HepG2 (cell line): ENCODE data around the gene DNMT3B. TPM values are rescaled to one million over a fixed set of nuclear protein-coding genes. Genes with fewer than 3 reads are reported as not detected.

Experiments
- AGO2 ChIP-seq: fragments of 200-400 bp; formaldehyde crosslinking; optimal IDR thresholded peaks from 2 replicates; pipeline ENCODE3; 2017; ENCODE audit warnings: mild to moderate bottlenecking, low read depth, low read length, moderate library complexity
- EP300 ChIP-seq, 3 experiments: sonication (generic) in 1 of 3; formaldehyde crosslinking in 1 of 3; IDR thresholded peaks; 2 replicates each; pipeline versions ENCODE4 v1.5.1 to v1.6.1; 2011 to 2020; ENCODE audit warnings: low read depth in 2 of 3, low read length in 2 of 3, borderline replicate concordance in 1 of 3, improper control_type of control experiment in 1 of 3, mild to moderate bottlenecking in 1 of 3, missing genetic modification reagents in 1 of 3, moderate library complexity in 1 of 3
- HNRNPUL1 ChIP-seq: fragments of 200-400 bp; formaldehyde crosslinking; IDR thresholded peaks from 2 replicates; pipeline ENCODE4 v1.6.1; 2017; ENCODE audit warnings: low read depth, mild to moderate bottlenecking, low read length, moderate library complexity
- KDM3A ChIP-seq: IDR thresholded peaks from 2 replicates; pipeline ENCODE4 v1.6.1; 2018; ENCODE audit warnings: low read depth, missing compliant biosample characterization
- KDM5A ChIP-seq: fragments of 200-600 bp; sonication (generic); IDR thresholded peaks from 2 replicates; pipeline ENCODE4 v1.7.0; 2018; ENCODE audit warnings: antibody characterized with exemption, mild to moderate bottlenecking, low read length, borderline replicate concordance
- KLF13 ChIP-seq: sonication (generic); formaldehyde crosslinking; IDR thresholded peaks from 2 replicates; pipeline ENCODE4 v1.4.0; 2020; ENCODE audit warnings: mild to moderate bottlenecking, missing genetic modification reagents
- LCORL ChIP-seq, 2 experiments: fragments of 450-650 bp in 1 of 2; sonication (generic) in 1 of 2; formaldehyde crosslinking in 1 of 2; IDR thresholded peaks; 2 replicates each; pipeline versions ENCODE4 v1.5.0 to v1.6.1; 2017 to 2020; ENCODE audit warnings: antibody characterized with exemption in 1 of 2, missing genetic modification reagents in 1 of 2
- MAFF ChIP-seq: IDR thresholded peaks from 2 replicates; pipeline ENCODE4 v1.6.1; 2011; ENCODE audit warnings: low read depth, low read length, improper control_type of control experiment
- MED8 ChIP-seq: sonication (generic); formaldehyde crosslinking; IDR thresholded peaks from 2 replicates; pipeline ENCODE4 v1.8.1; 2023; ENCODE audit warnings: mild to moderate bottlenecking, missing genetic modification reagents; ENCODE audit not compliant: insufficient replicate concordance
- RELA ChIP-seq: sonication (generic); formaldehyde crosslinking; IDR thresholded peaks from 2 replicates; pipeline ENCODE4 v1.4.0; 2020; ENCODE audit warnings: missing genetic modification reagents
- SMC3 ChIP-seq: IDR thresholded peaks from 2 replicates; pipeline ENCODE4 v1.6.1; 2011; ENCODE audit warnings: low read length, improper control_type of control experiment
- TBX2 ChIP-seq: sonication (generic); formaldehyde crosslinking; IDR thresholded peaks from 2 replicates; pipeline ENCODE4 v1.5.0; 2020; ENCODE audit warnings: missing genetic modification reagents, mild to moderate bottlenecking, borderline replicate concordance
- TOPORS ChIP-seq: sonication (generic); formaldehyde crosslinking; IDR thresholded peaks from 2 replicates; pipeline ENCODE4 v1.8.0; 2023; ENCODE audit warnings: mild to moderate bottlenecking, missing genetic modification reagents
- ZNF121 ChIP-seq: sonication (generic); formaldehyde crosslinking; IDR thresholded peaks from 2 replicates; pipeline ENCODE4 v1.5.0; 2020; ENCODE audit warnings: mild to moderate bottlenecking, missing genetic modification reagents
- ZNF335 ChIP-seq: sonication (generic); formaldehyde crosslinking; IDR thresholded peaks from 2 replicates; pipeline ENCODE4 v1.4.0; 2020; ENCODE audit warnings: missing genetic modification reagents
- ZNF382 ChIP-seq: sonication (generic); formaldehyde crosslinking; IDR thresholded peaks from 2 replicates; pipeline ENCODE4 v1.5.0; 2020; ENCODE audit warnings: missing genetic modification reagents, mild to moderate bottlenecking, borderline replicate concordance
- ZNF761 ChIP-seq: sonication (generic); formaldehyde crosslinking; conservative IDR thresholded peaks from 2 replicates; pipeline ENCODE4 v1.4.0; 2020; ENCODE audit warnings: mild to moderate bottlenecking, missing genetic modification reagents
- polyA plus RNA-seq, 8 experiments: library from polyadenylated mRNA; depleted of rRNA in 3 of 8; stranded (reverse) in 7 of 8; unstranded in 1 of 8; fragments of >200 nt; fragmentation: Illumina TruSeq in 4 of 8; extraction: Trizol in 4 of 8; gene quantifications; 2 replicates each; pipeline versions ENCODE4 v1.2.1 to v1.2.3, GENCODE V29; 2011 to 2016; ENCODE audit warnings: low read depth in 4 of 8, missing spikeins in 1 of 8, mixed read lengths in 1 of 8; ENCODE audit not compliant: insufficient read depth in 1 of 8
- total RNA-seq, 5 experiments: library from RNA; depleted of rRNA; stranded (reverse); fragments of >200 nt; fragmentation: Illumina TruSeq; extraction: Trizol; gene quantifications; 2 replicates each; pipeline ENCODE4 v1.2.3, GENCODE V29; 2016; ENCODE audit warnings: low read depth in 1 of 5
- TF ChIP-seq, protein P1 (sequence below): sonication (generic); formaldehyde crosslinking; IDR thresholded peaks from 2 replicates; pipeline ENCODE4 v1.4.0; 2020; ENCODE audit warnings: missing genetic modification reagents
- TF ChIP-seq, protein P2 (sequence below): sonication (generic); formaldehyde crosslinking; IDR thresholded peaks from 2 replicates; pipeline ENCODE4 v1.5.1; 2020; ENCODE audit warnings: missing genetic modification reagents, mild to moderate bottlenecking, borderline replicate concordance
- TF ChIP-seq, protein P3 (sequence below): sonication (generic); formaldehyde crosslinking; IDR thresholded peaks from 2 replicates; pipeline ENCODE4 v1.4.0; 2020; ENCODE audit warnings: missing genetic modification reagents
- TF ChIP-seq, protein P4 (sequence below): IDR thresholded peaks from 2 replicates; pipeline ENCODE4 v1.6.1; 2016

The DNMT3B gene
- total and polyA plus RNA-seq, 2 of the 13 experiments (the other 11 are each of a cell fraction or from before 2014, with no cell fraction given) = 3.8 to 13.9 TPM

GRCh38 chr20:32767418-32768198 lies 5.4 kb downstream of the DNMT3B start (continued):
- TF ChIP-seq, protein P1, sequence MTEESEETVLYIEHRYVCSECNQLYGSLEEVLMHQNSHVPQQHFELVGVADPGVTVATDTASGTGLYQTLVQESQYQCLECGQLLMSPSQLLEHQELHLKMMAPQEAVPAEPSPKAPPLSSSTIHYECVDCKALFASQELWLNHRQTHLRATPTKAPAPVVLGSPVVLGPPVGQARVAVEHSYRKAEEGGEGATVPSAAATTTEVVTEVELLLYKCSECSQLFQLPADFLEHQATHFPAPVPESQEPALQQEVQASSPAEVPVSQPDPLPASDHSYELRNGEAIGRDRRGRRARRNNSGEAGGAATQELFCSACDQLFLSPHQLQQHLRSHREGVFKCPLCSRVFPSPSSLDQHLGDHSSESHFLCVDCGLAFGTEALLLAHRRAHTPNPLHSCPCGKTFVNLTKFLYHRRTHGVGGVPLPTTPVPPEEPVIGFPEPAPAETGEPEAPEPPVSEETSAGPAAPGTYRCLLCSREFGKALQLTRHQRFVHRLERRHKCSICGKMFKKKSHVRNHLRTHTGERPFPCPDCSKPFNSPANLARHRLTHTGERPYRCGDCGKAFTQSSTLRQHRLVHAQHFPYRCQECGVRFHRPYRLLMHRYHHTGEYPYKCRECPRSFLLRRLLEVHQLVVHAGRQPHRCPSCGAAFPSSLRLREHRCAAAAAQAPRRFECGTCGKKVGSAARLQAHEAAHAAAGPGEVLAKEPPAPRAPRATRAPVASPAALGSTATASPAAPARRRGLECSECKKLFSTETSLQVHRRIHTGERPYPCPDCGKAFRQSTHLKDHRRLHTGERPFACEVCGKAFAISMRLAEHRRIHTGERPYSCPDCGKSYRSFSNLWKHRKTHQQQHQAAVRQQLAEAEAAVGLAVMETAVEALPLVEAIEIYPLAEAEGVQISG = peak; percentile 46; the same call in 1 of the 2 replicates
- no peak for TF ChIP-seq MED8 (CRISPR knock-in tag)
- TF ChIP-seq, protein P2, sequence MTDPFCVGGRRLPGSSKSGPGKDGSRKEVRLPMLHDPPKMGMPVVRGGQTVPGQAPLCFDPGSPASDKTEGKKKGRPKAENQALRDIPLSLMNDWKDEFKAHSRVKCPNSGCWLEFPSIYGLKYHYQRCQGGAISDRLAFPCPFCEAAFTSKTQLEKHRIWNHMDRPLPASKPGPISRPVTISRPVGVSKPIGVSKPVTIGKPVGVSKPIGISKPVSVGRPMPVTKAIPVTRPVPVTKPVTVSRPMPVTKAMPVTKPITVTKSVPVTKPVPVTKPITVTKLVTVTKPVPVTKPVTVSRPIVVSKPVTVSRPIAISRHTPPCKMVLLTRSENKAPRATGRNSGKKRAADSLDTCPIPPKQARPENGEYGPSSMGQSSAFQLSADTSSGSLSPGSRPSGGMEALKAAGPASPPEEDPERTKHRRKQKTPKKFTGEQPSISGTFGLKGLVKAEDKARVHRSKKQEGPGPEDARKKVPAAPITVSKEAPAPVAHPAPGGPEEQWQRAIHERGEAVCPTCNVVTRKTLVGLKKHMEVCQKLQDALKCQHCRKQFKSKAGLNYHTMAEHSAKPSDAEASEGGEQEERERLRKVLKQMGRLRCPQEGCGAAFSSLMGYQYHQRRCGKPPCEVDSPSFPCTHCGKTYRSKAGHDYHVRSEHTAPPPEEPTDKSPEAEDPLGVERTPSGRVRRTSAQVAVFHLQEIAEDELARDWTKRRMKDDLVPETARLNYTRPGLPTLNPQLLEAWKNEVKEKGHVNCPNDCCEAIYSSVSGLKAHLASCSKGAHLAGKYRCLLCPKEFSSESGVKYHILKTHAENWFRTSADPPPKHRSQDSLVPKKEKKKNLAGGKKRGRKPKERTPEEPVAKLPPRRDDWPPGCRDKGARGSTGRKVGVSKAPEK (CRISPR knock-in tag) = no peak
- no peak for TF ChIP-seq SMC3
- TF ChIP-seq LCORL (IDR thresholded peaks at IDR 0.05) = no peak
- TF ChIP-seq LCORL (CRISPR knock-in tag; IDR thresholded peaks at IDR 0.05) = 0 out of 2 replicates have a peak, but pooled peaks have one; percentile 18
- peak; percentile 77 for TF ChIP-seq ZNF121
- no peak for TF ChIP-seq ZNF382 (CRISPR knock-in tag)
- TF ChIP-seq HNRNPUL1 = no peak
- TF ChIP-seq KDM3A (CRISPR knock-in tag) = no peak
- TF ChIP-seq EP300 (IDR thresholded peaks at IDR 0.05; ENCODE audit: low read depth in 2 of 2, low read length in 2 of 2) = no peak; a peak in 1 of 4 replicates
- no peak for TF ChIP-seq EP300 (CRISPR knock-in tag; IDR thresholded peaks at IDR 0.05; ENCODE audit: borderline replicate concordance)
- no peak for TF ChIP-seq ZNF335 (CRISPR knock-in tag)
- 0 out of 2 replicates have a peak, but pooled peaks have one; percentile 22 for TF ChIP-seq KLF13 (CRISPR knock-in tag)
- no peak for TF ChIP-seq ZNF761 (CRISPR knock-in tag)
- no peak for TF ChIP-seq TOPORS (CRISPR knock-in tag)
- TF ChIP-seq, protein P3, sequence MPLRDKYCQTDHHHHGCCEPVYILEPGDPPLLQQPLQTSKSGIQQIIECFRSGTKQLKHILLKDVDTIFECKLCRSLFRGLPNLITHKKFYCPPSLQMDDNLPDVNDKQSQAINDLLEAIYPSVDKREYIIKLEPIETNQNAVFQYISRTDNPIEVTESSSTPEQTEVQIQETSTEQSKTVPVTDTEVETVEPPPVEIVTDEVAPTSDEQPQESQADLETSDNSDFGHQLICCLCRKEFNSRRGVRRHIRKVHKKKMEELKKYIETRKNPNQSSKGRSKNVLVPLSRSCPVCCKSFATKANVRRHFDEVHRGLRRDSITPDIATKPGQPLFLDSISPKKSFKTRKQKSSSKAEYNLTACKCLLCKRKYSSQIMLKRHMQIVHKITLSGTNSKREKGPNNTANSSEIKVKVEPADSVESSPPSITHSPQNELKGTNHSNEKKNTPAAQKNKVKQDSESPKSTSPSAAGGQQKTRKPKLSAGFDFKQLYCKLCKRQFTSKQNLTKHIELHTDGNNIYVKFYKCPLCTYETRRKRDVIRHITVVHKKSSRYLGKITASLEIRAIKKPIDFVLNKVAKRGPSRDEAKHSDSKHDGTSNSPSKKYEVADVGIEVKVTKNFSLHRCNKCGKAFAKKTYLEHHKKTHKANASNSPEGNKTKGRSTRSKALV (CRISPR knock-in tag) = no peak
- no peak for TF ChIP-seq AGO2
- TF ChIP-seq RELA (CRISPR knock-in tag) = no peak
- no peak for TF ChIP-seq MAFF
- TF ChIP-seq KDM5A = no peak
- TF ChIP-seq TBX2 = peak; percentile 48; the same call in 1 of the 2 replicates
- TF ChIP-seq, protein P4, sequence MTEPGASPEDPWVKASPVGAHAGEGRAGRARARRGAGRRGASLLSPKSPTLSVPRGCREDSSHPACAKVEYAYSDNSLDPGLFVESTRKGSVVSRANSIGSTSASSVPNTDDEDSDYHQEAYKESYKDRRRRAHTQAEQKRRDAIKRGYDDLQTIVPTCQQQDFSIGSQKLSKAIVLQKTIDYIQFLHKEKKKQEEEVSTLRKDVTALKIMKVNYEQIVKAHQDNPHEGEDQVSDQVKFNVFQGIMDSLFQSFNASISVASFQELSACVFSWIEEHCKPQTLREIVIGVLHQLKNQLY (CRISPR knock-in tag) = 0 out of 2 replicates have a peak, but pooled peaks have one; percentile 18
